ENCODE data around the gene AGAP2. TPM values are rescaled to one million over a fixed set of nuclear protein-coding genes. Genes with fewer than 3 reads are reported as not detected.

AGAP2 gene
- total RNA-seq, 1 experiment from 2014 or later = 5.3 TPM

- Mint-ChIP-seq H3K4me1 (peaks cover 13 to 25% of the 10 kb centered on the region in 2 experiments), H3K27me3 (ENCODE audit: low read depth) (peaks cover 95% of the 10 kb centered on the region), H3K27ac (no peak overlapping the region), H3K9me3 (no peaks in the 10 kb centered on the region; a peak in 1 of 5 replicates), H3K36me3 (ENCODE audit: insufficient read depth in 1 of 3, low read depth in 3 of 3) (no peaks in the 10 kb centered on the region; a peak in 1 of 7 replicates), H3K4me3 (peak overlapping the region in 1 of 2 experiments; percentile 12; a peak in 1 of 5 replicates)
- Histone ChIP-seq H4K5ac (ENCODE audit: insufficient read length, low read depth, low read length) (no peak overlapping the region), H3T11ph (ENCODE audit: low read length) (no peak overlapping the region), H3K23me2 (ENCODE audit: insufficient read length, low read depth, low read length, poor library complexity, severe bottlenecking) (peaks cover 13% of the 10 kb centered on the region), H2BK5ac (ENCODE audit: insufficient read length, low read length) (no peak overlapping the region), H4K8ac (replicated peaks; ENCODE audit: insufficient read length, low read depth, low read length) (no peak overlapping the region), H2BK120ac (ENCODE audit: low read depth, low read length, poor library complexity, severe bottlenecking) (no peak overlapping the region), H4K20me1 (ENCODE audit: control insufficient read depth, insufficient read depth, insufficient read length) (peaks cover 2% of the 10 kb centered on the region), H2AK5ac (ENCODE audit: insufficient read length, low read length) (no peak overlapping the region), H3K4ac (ENCODE audit: low read depth, low read length) (no peak overlapping the region), H3K27ac (ENCODE audit: insufficient read length, low read depth, low read length) (no peak overlapping the region), H3K23ac (ENCODE audit: insufficient read length, low read depth, low read length) (no peak overlapping the region), H2AFZ (ENCODE audit: low read length) (no peak overlapping the region), H3K14ac (ENCODE audit: insufficient read depth, low read length) (no peak overlapping the region), H2BK20ac (ENCODE audit: low read depth, low read length, poor library complexity, severe bottlenecking) (no peak overlapping the region), H3K4me1 (ENCODE audit: insufficient read depth, low read length) (no peaks in the 10 kb centered on the region), H3K27me3 (ENCODE audit: insufficient read depth, low read length) (peaks cover 36% of the 10 kb centered on the region), H3K4me2 (ENCODE audit: insufficient read depth, insufficient read length, low read length) (no peak overlapping the region), H3K18ac (ENCODE audit: insufficient read length, low read depth, low read length) (no peak overlapping the region), H3K9ac (ENCODE audit: extremely low read depth, insufficient read length, low read length) (no peak overlapping the region), H2BK15ac (ENCODE audit: low read depth, low read length) (no peak overlapping the region), H2BK12ac (ENCODE audit: insufficient read length, low read depth, low read length) (no peak overlapping the region), H3K9me3 (ENCODE audit: control insufficient read depth, low read depth, low read length) (no peaks in the 10 kb centered on the region), H3K79me1 (ENCODE audit: insufficient read depth, low read depth, low read length, poor library complexity, severe bottlenecking) (no peaks in the 10 kb centered on the region), H4K91ac (ENCODE audit: insufficient read length, low read depth, low read length) (no peak overlapping the region), H3K56ac (ENCODE audit: insufficient read length, low read depth, low read length) (no peak overlapping the region), H3K79me2 (ENCODE audit: insufficient read depth, low read length) (no peaks in the 10 kb centered on the region)
- no CpG with 5 or more reads among the region's 6 CpGs for WGBS (ENCODE audit: extremely low coverage, insufficient read length, low lambda C conversion rate)
- DNase-seq = no peak
- TF ChIP-seq, protein P1, sequence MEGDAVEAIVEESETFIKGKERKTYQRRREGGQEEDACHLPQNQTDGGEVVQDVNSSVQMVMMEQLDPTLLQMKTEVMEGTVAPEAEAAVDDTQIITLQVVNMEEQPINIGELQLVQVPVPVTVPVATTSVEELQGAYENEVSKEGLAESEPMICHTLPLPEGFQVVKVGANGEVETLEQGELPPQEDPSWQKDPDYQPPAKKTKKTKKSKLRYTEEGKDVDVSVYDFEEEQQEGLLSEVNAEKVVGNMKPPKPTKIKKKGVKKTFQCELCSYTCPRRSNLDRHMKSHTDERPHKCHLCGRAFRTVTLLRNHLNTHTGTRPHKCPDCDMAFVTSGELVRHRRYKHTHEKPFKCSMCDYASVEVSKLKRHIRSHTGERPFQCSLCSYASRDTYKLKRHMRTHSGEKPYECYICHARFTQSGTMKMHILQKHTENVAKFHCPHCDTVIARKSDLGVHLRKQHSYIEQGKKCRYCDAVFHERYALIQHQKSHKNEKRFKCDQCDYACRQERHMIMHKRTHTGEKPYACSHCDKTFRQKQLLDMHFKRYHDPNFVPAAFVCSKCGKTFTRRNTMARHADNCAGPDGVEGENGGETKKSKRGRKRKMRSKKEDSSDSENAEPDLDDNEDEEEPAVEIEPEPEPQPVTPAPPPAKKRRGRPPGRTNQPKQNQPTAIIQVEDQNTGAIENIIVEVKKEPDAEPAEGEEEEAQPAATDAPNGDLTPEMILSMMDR (conservative IDR thresholded peaks at IDR 0.05) = no peak
Measured at GRCh38 chr12:57733928-57734327, 4.6 kb downstream of the AGAP2 start.

Data from H9 (cell line).